Erythroblast (primary cell): ENCODE results near the gene RSU1.

Experiments used
- GATA1 ChIP-seq: IDR thresholded peaks from 2 replicates; pipeline ENCODE4 v1.6.1; 2011; ENCODE audit warnings: low read depth, mild to moderate bottlenecking, control low read depth, low read length, moderate library complexity
- POLR2A ChIP-seq: IDR thresholded peaks from 2 replicates; pipeline ENCODE4 v1.6.1; 2011; ENCODE audit warnings: mild to moderate bottlenecking, low read length

DNA sequence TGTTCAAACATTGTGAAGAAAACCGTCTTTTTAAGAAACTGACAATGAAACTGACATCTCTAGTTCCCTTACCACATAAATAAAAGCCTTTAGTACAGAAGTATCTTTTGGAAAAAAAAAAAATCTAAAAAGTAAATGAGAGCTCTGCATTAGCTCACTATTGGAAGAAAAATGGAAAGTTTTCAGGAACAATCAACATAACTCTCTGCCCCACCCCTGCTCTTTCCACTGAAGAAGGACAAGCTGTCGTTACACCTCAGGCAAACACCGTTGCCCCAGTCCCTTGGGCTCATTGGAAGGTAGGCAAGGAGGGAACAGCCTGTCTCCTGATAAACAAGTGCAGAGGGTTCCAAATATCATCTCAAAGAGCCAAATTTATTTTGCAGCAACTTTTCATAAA, 273.1 kb downstream of the RSU1 start:
- no peak for TF ChIP-seq POLR2A
- TF ChIP-seq GATA1 = no peak
